Measurements from ENCODE around the gene NANP. TPM values are rescaled to one million over a fixed set of nuclear protein-coding genes. Genes with fewer than 3 reads are reported as not detected.

Gene NANP
- total RNA-seq, 1 donor = 11.2 TPM

DNA sequence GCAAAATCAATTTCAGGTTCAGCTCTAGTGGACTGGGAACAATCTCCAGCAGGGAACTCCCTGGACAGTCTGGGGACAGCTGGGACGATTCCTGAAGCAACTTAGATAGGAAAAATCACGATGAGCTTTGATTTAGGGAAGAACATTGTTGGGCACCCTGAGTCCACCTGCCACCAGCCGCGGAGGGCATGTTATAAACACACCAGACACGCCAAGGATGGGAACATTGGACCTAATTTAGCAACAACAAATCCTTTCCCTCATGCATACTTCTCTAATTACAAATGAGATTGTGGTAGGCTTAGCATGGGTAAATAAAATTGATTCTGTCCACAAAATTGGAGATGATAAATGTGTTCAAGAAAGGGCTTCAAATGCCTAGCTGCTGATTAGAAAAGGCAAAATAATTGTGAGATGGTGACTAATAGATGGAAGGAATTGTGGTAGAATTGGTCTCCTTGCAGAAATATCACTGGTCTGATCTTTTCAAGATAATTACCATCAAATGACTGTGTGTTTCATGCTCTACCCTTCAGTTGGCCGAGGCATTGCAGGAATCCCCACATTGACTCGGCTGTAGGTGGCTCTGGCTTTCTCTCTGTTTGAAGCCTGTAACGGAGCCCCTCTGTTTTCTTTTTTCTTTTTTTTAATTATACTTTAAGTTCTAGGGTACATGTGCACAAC is 6.1 kb upstream of the NANP start:
- Histone ChIP-seq H3K27me3 (ENCODE audit: insufficient read depth, low read length) (no peaks in the 10 kb centered on the region), H3K36me3 (ENCODE audit: insufficient read depth, low read length) (peaks cover 2% of the 10 kb centered on the region), H3K9me3 (ENCODE audit: low read depth, low read length) (no peaks in the 10 kb centered on the region), H2AFZ (ENCODE audit: low read length) (no peak overlapping the region), H3K4me1 (ENCODE audit: insufficient read depth, low read length) (peaks cover 7% of the 10 kb centered on the region), H3K4me2 (ENCODE audit: insufficient read depth, low read length) (no peak overlapping the region), H4K20me1 (ENCODE audit: insufficient read depth, low read length) (no peaks in the 10 kb centered on the region), H3K27ac (ENCODE audit: low read depth, low read length) (no peak overlapping the region), H3K4me3 (ENCODE audit: insufficient read depth, low read length) (no peak overlapping the region), H3K79me2 (ENCODE audit: insufficient read depth, low read length) (no peaks in the 10 kb centered on the region)
- DNase-seq (ENCODE audit: insufficient read length, low spot score, missing footprints) = no peak
- TF ChIP-seq, protein P1, sequence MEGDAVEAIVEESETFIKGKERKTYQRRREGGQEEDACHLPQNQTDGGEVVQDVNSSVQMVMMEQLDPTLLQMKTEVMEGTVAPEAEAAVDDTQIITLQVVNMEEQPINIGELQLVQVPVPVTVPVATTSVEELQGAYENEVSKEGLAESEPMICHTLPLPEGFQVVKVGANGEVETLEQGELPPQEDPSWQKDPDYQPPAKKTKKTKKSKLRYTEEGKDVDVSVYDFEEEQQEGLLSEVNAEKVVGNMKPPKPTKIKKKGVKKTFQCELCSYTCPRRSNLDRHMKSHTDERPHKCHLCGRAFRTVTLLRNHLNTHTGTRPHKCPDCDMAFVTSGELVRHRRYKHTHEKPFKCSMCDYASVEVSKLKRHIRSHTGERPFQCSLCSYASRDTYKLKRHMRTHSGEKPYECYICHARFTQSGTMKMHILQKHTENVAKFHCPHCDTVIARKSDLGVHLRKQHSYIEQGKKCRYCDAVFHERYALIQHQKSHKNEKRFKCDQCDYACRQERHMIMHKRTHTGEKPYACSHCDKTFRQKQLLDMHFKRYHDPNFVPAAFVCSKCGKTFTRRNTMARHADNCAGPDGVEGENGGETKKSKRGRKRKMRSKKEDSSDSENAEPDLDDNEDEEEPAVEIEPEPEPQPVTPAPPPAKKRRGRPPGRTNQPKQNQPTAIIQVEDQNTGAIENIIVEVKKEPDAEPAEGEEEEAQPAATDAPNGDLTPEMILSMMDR (IDR thresholded peaks at IDR 0.05; ENCODE audit: extremely low read depth, low read depth, low read length) = no peak

GRCh38 chr20:25626779-25627178 is 3.0 kb upstream of the NANP start:
- Histone ChIP-seq H3K27ac (ENCODE audit: low read depth, low read length) (no peak overlapping the region), H3K4me2 (ENCODE audit: insufficient read depth, low read length) (no peak overlapping the region), H3K36me3 (ENCODE audit: insufficient read depth, low read length) (no peaks in the 10 kb centered on the region), H3K4me3 (ENCODE audit: insufficient read depth, low read length) (no peak overlapping the region), H4K20me1 (ENCODE audit: insufficient read depth, low read length) (peaks cover 4% of the 10 kb centered on the region), H3K4me1 (ENCODE audit: insufficient read depth, low read length) (peaks cover 11% of the 10 kb centered on the region), H3K79me2 (ENCODE audit: insufficient read depth, low read length) (peaks cover 26% of the 10 kb centered on the region), H3K9me3 (ENCODE audit: low read depth, low read length) (no peaks in the 10 kb centered on the region), H3K27me3 (ENCODE audit: insufficient read depth, low read length) (no peaks in the 10 kb centered on the region), H2AFZ (ENCODE audit: low read length) (no peak overlapping the region)
- TF ChIP-seq, protein P1 (IDR thresholded peaks at IDR 0.05; ENCODE audit: extremely low read depth, low read depth, low read length) = no peak
- DNase-seq (ENCODE audit: insufficient read length, low spot score, missing footprints) = no peak

DNA sequence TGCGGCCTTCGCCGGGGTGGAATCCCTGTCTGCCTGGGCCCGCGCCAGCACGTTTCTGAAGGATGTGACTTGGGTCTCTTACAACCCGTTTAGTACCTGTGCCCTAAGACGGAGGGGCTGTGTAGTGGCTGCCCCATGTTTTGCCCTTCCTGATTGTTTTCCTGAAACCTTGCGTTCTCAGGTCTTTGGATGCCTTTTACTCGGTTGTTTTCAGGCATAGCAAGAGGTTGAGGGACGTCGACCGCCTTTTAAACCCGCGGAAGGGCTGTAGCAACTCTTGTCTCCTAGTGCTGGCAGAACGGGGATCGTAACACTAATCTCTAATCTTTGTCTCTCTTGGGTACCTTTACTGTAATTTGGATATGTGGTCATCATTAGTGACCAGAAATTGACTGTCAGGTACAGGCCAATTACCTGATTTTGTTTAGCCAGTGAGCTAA is 706 bp upstream of the NANP start:
- H3K4me3 ChIP-seq (ENCODE audit: insufficient read depth, low read length) = peak overlapping the region; percentile 96
- no peaks in the 10 kb centered on the region for H3K27me3 ChIP-seq (ENCODE audit: insufficient read depth, low read length)
- peak overlapping the region; percentile 93 for H2AFZ ChIP-seq (ENCODE audit: low read length)
- H3K79me2 ChIP-seq (ENCODE audit: insufficient read depth, low read length) = peaks cover 47% of the 10 kb centered on the region
- TF ChIP-seq, protein P1 (IDR thresholded peaks at IDR 0.05; ENCODE audit: extremely low read depth, low read depth, low read length) = no peak
- peaks cover 4% of the 10 kb centered on the region for H4K20me1 ChIP-seq (ENCODE audit: insufficient read depth, low read length)
- peaks cover 11% of the 10 kb centered on the region for H3K4me1 ChIP-seq (ENCODE audit: insufficient read depth, low read length)
- DNase-seq (ENCODE audit: insufficient read length, low spot score, missing footprints) = peak; percentile 68
- H3K4me2 ChIP-seq (ENCODE audit: insufficient read depth, low read length) = peak overlapping the region; percentile 82
- H3K9me3 ChIP-seq (ENCODE audit: low read depth, low read length) = no peaks in the 10 kb centered on the region
- no peaks in the 10 kb centered on the region for H3K36me3 ChIP-seq (ENCODE audit: insufficient read depth, low read length)
- H3K27ac ChIP-seq (ENCODE audit: low read depth, low read length) = peak overlapping the region; percentile 93

GRCh38 chr20:25623225-25623735 is 534 bp downstream of the NANP start:
- TF ChIP-seq, protein P1 (IDR thresholded peaks at IDR 0.05; ENCODE audit: extremely low read depth, low read depth, low read length) = no peak
- Histone ChIP-seq H3K4me3 (ENCODE audit: insufficient read depth, low read length) (peak overlapping the region; percentile 96), H3K36me3 (ENCODE audit: insufficient read depth, low read length) (no peaks in the 10 kb centered on the region), H4K20me1 (ENCODE audit: insufficient read depth, low read length) (peaks cover 4% of the 10 kb centered on the region), H3K79me2 (ENCODE audit: insufficient read depth, low read length) (peaks cover 58% of the 10 kb centered on the region), H3K4me2 (ENCODE audit: insufficient read depth, low read length) (peak overlapping the region; percentile 82), H3K4me1 (ENCODE audit: insufficient read depth, low read length) (peaks cover 11% of the 10 kb centered on the region), H2AFZ (ENCODE audit: low read length) (peak overlapping the region; percentile 93), H3K27ac (ENCODE audit: low read depth, low read length) (peak overlapping the region; percentile 93), H3K9me3 (ENCODE audit: low read depth, low read length) (no peaks in the 10 kb centered on the region), H3K27me3 (ENCODE audit: insufficient read depth, low read length) (no peaks in the 10 kb centered on the region)
- peak; percentile 74 for DNase-seq (ENCODE audit: insufficient read length, low spot score, missing footprints)
